ENCODE results near the gene DICER1.

GRCh38 chr14:95054346-95055280, 102.7 kb downstream of the DICER1 start:
- TF ChIP-seq CTCF (optimal IDR thresholded peaks at IDR 0.05 in 1 of 3, IDR thresholded peaks at IDR 0.05 in 1 of 3, conservative IDR thresholded peaks at IDR 0.05 in 1 of 3; ENCODE audit: extremely low read depth in 1 of 3, insufficient read depth in 2 of 3, low read length in 3 of 3) (no peak), EZH2 (IDR thresholded peaks at IDR 0.05; ENCODE audit: low read length) (no peak)
